ENCODE results near the gene NLGN1.

NLGN1 gene

GRCh38 chr3:173719585-173719984, 322.0 kb downstream of the NLGN1 start:
- no peak for DNase-seq (ENCODE audit: low read depth)

DNA sequence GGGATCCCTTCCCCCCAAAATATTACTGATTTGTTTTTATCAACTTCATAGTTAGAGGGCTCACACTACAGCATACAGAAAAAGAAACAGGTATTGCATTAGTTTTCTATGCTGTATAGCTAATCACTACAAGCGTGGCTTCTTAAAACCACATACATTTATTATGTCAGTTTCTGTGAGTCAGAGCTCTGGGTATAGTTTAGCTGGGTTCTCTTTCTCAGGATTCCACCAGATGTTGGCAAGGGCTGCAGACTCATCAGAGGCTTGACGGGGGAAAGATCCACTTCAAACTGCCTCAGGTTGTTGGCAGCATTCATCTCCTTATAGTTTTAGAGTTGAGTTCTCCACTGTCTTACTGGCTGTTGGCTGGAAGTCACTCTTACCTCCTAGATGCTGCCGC, 328.0 kb downstream of the NLGN1 start:
- no peak for DNase-seq (ENCODE audit: low read depth)

- DNase-seq (ENCODE audit: low read depth), result no peak
These were observed 332.8 kb downstream of the NLGN1 start for GRCh38 chr3:173730391-173730790.

DNA sequence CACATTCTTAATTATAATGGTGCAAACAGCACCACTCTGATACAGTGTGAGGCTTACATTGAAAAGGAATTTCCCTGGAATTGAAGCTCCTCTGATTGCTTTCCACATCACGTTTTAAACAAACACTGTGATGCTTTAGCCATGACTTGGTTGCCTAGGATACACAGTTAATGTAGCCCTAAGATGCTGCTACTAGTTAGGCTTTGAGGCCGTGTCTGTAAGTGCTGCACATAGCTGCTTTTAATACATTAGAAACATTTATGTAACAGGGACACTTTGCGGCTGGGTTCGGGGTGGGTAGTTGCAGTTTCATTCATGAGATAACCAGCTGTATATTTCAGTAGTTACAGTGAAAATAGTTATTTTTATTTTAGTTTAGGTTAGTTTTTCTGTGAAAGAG, 334.7 kb downstream of the NLGN1 start:
- DNase-seq (ENCODE audit: low read depth), result no peak

DNA sequence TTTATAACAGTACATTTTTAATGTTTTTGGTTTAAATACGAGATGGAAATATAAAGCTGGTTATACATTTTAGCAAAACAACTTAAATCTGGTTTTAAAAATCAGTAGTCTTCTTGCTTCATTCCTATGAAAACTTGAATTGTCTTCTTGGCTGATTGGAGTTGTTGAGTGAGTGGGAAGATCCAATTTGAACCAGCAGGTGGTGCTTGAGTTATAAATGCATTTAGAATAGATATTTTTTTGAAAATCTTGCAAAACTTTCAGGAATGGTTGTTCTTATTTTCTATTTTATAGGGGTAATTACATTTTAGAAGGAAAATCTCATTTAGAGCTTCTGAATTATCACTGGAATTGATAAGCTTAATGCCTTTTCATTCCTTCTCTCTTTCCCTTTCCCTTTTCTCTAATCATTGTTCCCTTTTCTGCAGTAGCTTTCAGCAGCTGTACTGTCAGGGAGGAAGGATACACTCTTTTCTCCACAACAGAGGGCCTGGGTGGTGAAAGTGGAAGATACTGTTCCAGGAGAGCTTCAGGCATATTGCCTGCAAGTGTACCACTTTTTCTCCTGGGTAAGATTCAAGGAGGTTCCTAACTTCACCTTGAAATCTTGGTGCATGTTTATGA, 335.6 kb downstream of the NLGN1 start:
- DNase-seq (ENCODE audit: low read depth), result no peak

GRCh38 chr3:173734473-173734872, 336.9 kb downstream of the NLGN1 start:
- DNase-seq (ENCODE audit: low read depth), result no peak

DNA sequence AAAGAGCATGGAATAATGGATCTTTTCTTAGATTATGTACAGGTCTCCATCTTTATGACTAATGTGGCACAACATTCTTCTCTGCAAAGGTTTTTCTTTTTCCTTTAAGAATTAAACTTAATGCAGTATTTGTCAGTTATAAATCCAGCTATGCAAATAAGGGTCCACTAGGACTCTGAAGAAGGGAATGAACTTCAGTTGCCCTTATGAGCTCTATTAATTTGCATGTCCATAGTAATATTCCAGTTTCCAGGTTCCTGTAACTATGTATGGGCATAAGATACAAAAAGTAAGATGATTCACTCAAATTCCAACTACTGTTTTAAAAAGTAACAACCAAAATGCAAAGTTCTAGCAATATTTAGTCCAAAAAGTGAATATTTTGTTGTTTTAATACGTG, 337.4 kb downstream of the NLGN1 start:
- no peak for DNase-seq (ENCODE audit: low read depth)

GRCh38 chr3:173735841-173736240, 338.3 kb downstream of the NLGN1 start:
- DNase-seq (ENCODE audit: low read depth), result no peak

DNA sequence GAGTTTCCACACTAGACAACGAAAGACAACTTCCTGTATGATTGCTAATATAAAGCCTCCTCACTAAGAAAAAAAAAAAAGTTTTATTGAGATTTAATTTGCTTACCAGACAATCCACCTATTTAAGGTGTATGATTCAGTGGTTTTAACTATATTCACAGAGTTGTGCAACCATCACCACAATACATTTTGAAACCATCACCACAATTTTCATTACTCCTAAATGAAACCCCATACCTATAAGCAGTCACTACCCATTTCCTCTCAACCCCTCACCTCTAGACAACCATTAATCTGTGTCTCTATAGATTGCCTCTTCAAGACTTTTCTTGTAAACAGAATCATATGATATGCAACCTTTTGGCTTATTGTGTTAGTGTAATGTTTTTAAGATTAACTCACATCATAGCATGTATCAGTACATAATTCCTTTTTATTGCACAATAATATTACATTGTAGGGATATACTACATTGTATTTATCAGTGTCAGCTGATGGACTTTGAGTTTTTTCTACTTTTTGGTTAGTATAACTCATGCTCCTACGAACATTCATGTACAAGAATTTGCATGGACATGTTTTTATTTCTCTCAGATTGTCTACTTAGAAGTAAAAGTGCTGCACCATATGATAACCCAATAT, 339.7 kb downstream of the NLGN1 start:
- no peak for DNase-seq (ENCODE audit: low read depth)

DNA sequence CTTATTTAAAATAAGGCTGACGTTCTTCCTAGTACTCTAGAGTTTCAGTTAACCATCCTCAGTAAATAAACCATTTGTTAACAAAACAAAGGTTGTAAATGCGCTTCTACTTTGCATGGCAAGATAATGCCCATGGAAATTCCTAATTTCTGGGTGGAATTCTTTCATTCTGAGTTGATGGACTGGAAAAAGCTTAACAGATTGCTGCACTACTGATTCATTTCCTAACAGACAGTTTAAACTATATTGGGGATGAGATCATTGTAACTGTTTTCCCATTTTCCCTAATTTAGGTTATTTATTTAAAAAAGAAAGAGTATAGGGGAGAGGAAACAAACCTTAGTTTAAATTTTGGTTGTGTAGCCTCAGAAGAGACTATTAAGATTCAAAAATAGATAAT, 342.2 kb downstream of the NLGN1 start:
- DNase-seq (ENCODE audit: low read depth), result no peak

DNA sequence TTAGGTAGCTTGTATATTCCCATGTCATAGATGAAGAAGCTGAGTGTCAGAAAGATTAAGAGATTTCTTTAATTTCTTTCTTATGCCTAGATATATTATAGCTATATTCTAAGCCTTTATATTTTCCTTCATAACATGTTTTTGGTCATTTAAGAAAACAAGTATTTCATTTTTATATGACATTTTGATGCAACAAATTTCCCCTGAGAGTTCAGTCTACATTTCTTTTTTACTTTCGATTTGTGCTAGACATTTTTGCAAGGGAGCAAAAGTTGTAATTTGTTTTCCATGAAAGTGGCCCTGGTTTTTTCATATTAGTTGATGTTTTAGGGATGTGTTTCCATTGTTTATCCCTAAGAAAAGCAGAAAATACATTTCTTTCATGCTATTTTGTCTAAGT, 344.9 kb downstream of the NLGN1 start:
- no peak for DNase-seq (ENCODE audit: low read depth)

- no peak for DNase-seq (ENCODE audit: low read depth)
These were observed 345.6 kb downstream of the NLGN1 start for GRCh38 chr3:173743111-173743510.

DNA sequence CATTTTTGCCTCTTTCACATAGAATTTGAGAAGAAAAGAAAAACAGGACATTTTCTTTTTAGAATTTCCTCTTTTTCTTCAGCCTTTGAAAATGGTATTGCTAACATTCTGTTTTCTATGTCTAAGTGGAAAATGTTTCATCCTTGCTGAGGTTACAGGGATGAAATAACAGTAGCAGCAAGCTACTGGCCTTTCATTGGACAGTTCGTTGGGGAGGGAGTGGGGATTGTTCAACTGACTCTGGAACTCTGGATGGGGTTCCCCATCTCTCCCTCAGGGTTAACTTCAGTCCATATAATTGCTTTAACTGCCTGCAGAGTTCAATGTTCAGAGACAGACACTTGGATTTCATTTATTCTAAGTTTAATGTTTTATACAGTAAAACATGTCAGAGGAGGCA, 346.0 kb downstream of the NLGN1 start:
- no peak for DNase-seq (ENCODE audit: low read depth)

GRCh38 chr3:173744479-173744878, 346.9 kb downstream of the NLGN1 start:
- no peak for DNase-seq (ENCODE audit: low read depth)

GRCh38 chr3:173744895-173745294, 347.4 kb downstream of the NLGN1 start:
- DNase-seq (ENCODE audit: low read depth), result no peak

- no peak for DNase-seq (ENCODE audit: low read depth)
These were observed 348.6 kb downstream of the NLGN1 start for GRCh38 chr3:173745952-173746682.

DNA sequence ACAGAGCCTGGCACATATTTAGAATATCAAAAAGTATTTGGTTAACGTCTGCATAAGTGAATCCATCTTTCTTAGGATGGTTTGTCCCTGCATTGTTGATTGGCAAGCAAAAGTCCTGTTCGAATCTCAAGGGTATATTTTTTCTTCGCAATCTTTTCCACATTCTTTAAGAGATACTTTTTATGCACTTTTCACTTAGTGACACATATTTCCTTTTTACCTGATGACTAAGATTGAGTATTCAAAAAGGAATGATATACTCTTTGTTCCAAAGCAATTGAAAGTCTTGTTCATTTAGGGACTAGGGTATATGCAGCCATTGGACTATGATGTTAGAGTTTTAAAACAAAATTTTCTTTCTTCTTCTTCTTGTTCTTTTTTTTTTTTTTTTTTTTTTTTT, 349.9 kb downstream of the NLGN1 start:
- DNase-seq (ENCODE audit: low read depth), result no peak

- no peak for DNase-seq (ENCODE audit: low read depth)
These were observed 350.6 kb downstream of the NLGN1 start for GRCh38 chr3:173748105-173748504.

DNA sequence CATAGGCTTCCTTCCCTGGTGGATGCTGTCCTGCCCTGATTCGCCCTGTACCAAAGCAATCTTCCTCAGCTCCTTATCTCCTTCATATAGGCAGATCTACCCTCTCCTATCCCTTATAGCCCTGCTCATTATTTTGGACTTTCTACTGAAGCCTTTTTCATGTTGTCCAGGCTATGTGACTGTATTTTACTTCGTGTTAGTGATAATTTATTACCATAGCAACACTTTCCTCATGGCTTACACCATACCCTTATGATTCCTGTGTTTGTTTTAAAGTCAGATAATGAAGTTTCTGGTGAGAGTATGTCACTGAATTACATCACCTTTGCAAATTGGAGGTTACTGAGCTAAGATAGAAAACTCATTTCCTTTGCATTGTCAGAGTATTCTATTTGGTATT, 352.6 kb downstream of the NLGN1 start:
- DNase-seq (ENCODE audit: low read depth), result no peak

GRCh38 chr3:173750591-173750990, 353.0 kb downstream of the NLGN1 start:
- DNase-seq (ENCODE audit: low read depth), result no peak

DNA sequence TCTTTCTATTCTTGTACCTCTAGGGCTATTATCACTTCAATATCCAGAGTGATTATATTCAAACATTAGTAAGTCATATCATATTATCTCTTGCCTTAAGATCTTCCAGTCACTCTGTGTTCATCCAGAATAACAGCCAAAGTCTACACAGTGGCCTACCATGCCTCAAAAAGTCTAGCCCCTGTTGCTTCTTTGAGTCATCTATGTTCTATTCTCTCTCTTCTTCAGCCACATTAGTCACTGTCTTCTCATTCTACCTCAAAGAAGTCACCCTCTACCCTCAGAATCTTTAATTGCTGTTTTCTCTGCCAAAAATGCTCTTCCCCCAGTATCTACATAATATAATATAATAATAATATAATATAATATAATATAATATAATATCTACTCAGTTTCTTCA, 356.0 kb downstream of the NLGN1 start:
- no peak for DNase-seq (ENCODE audit: low read depth)

DNA sequence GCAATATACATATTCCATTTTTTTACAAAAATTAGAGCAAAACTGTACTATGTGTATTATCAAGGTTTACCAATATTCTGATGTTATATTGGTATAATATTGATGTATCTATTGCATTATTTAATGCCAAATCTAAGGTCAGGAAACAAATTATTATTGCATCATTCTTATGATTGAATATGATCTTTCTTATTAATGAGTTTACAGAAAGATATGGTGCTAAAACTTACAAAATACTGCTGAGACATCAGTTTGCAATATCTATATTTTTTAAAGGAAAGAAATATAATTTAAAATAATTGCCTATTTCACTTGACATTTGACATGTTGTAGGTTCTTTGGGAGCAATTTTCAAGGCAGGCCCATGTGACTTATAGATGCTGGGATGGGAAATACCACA, 357.6 kb downstream of the NLGN1 start:
- no peak for DNase-seq (ENCODE audit: low read depth)

DNA sequence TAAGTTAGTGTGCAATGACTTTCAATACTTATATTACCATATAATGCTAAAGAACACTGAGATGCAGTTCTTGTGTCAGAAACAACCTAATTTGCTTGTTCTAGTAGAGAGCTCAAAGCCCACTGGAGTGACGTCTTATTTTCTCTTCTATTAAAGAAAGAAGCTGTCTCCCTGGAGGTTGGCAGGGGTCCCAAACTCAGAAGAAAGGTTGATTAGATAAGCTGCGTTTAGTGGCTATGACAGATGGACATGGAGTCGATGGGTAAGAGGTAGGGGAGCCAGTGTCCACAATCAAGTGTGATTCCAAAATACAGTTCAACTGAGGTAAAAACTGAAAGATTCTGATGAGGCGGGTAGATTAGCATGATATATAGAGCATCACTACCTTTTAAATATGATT, 363.6 kb downstream of the NLGN1 start:
- no peak for DNase-seq (ENCODE audit: low read depth)

DNA sequence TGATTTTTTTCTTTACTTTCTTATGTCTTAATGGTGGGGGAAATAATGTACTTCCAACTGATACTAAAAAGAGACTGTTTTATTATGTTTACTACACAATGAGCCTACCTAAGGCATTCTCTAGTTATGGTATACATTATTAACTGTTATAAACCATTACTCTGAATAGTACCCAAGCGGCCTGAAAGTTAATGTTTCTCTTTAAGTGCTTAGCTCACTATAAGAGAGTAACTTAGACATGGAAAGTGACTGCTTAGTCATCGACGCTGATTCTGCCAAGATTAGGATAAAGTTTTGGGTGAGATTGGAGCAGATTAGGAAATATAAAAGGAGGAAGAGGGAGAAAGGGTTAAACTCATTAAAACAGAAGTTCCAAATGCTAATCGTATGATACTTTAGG, 365.0 kb downstream of the NLGN1 start:
- no peak for DNase-seq (ENCODE audit: low read depth)
